ENCODE results near the gene PNKD. TPM values are rescaled to one million over a fixed set of nuclear protein-coding genes. Genes with fewer than 3 reads are reported as not detected.

Gene PNKD, protein sequence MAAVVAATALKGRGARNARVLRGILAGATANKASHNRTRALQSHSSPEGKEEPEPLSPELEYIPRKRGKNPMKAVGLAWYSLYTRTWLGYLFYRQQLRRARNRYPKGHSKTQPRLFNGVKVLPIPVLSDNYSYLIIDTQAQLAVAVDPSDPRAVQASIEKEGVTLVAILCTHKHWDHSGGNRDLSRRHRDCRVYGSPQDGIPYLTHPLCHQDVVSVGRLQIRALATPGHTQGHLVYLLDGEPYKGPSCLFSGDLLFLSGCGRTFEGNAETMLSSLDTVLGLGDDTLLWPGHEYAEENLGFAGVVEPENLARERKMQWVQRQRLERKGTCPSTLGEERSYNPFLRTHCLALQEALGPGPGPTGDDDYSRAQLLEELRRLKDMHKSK
- total RNA-seq (2021; fragmentation: NEBNext Ultra II Directional; extraction: Animal tissue kit (Norgen Biotek cat#: 25700)), result 43.9 and 44.4 TPM in 2 replicates
- 65.4 and 83.4 TPM in 2 replicates for polyA plus RNA-seq (2011; rRNA removed)
- polyA plus RNA-seq (2011; cell fraction: cytosol; rRNA removed), result 61.9 TPM
- polyA plus RNA-seq (2011; cell fraction: nucleus; rRNA removed), result 67.0 TPM
- 53.5 to 61.6 TPM (median 57.9 TPM) in 4 replicates for polyA plus RNA-seq (2012, experiment 1 of 2)
- polyA plus RNA-seq (2012, experiment 2 of 2), result 48.8 TPM
- polyA plus RNA-seq (2013, experiment 1 of 2), result 55.6 TPM
- polyA plus RNA-seq (2013, experiment 2 of 2), result 58.0 TPM
- 15.9 and 16.8 TPM in 2 replicates for polyA minus RNA-seq (2011; rRNA and poly(A)+ RNA removed)
- 5.7 TPM for polyA minus RNA-seq (2011; cell fraction: cytosol; rRNA and poly(A)+ RNA removed)
- polyA minus RNA-seq (2011; cell fraction: nucleus; rRNA and poly(A)+ RNA removed), result 13.5 TPM
- long read RNA-seq, experiment 1, transcript PNKD-201 (3 exons, 758 nt), result major isoform, 29 of 41 reads
- long read RNA-seq, experiment 1, partial matches to known transcripts, result 3 of 41 reads
- long read RNA-seq, experiment 1, other reads (novel, unspliced or antisense), result 4 of 41 reads
- long read RNA-seq, experiment 2, transcript PNKD-201 (3 exons, 758 nt), result major isoform, 64 of 71 reads
- long read RNA-seq, experiment 2, partial matches to known transcripts, result 1 of 71 reads
- long read RNA-seq, experiment 2, other reads (novel, unspliced or antisense), result 5 of 71 reads

DNA sequence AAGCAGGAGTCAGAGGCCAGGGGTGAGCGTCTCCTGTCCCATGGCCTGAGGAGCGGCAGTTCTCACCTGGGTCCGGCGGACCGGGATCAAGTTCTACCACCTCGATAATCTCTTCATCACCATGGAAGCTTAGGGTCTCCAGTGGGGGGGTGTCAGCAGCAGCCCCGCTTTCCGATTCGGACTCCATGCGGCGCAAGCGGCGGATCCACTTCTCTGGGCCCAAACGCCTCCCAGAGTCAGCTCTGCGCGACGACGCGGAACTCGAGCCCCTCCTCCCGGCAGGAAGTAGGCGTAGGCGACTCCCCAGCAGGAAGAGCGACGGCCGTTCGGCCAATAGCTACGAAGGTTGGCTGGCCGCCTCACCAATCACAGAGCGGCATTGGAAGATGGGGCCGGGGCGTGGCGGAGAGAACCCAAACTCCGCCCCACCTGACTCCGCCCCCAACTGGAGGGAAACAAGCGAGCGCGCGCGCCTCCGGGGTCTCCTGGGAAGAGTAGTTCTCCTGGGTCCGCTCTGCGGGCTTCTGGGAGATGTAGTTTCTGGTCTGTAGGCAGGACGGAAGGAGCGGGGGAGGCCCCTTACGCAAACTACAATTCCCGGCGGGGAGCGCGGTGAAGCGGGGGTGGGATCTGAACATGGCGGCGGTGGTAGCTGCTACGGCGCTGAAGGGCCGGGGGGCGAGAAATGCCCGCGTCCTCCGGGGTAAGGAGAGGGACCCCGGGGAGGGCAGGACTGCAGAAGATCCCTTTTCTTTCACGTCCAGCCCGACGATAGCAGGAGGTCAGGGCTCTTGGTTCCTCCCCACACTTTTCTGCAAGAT is at the start of gene PNKD, which contains the start of gene AAMP:
PNKD (plus strand) TSS at position 620 of the 821 bp plus-strand sequence; CDS start at position 637, 17 bp downstream.
AAMP (minus strand) TSS at position 238 of the 821 bp plus-strand sequence; CDS start at position 187, 51 bp downstream.
- H2BK15ac ChIP-seq (ENCODE audit: low read length), result peak within 1 kb of the TSS; percentile 61
- H3K27ac ChIP-seq (ENCODE audit: low read depth, low read length), result peak within 1 kb of the TSS; percentile 28; the same call in 1 of the 2 replicates
- no peak within 1 kb of the TSS for H3K14ac ChIP-seq (ENCODE audit: insufficient read length)
- no peaks in the 10 kb centered on the region for H3K27me3 ChIP-seq (replicated peaks in 1 of 4; ENCODE audit: control insufficient read depth in 3 of 4, extremely low read depth in 1 of 4, insufficient read depth in 3 of 4, low read length in 3 of 4)
- ChIA-PET CTCF (ENCODE audit: partially characterized antibody) (interaction anchor here (0.7 to 8.2 kb wide), 11 partner anchors 10 to 161 kb away, joined by 3 to 131 read pairs (median 24); partner anchors contain the start of genes CATIP, GPBAR1 and TMBIM1), POLR2A (ENCODE audit: partially characterized antibody) (interaction anchor here (0.7 to 2.8 kb wide), 13 partner anchors 10 to 192 kb away, joined by 3 to 29 read pairs (median 5); partner anchors contain the start of gene GPBAR1)
- peak; percentile 97 to 100 for DNase-seq (ENCODE audit: low read depth in 1 of 2, low spot score in 2 of 2)
- H3K79me2 ChIP-seq (ENCODE audit: control insufficient read depth in 1 of 2, insufficient read depth in 2 of 2, low read length in 2 of 2), result peaks cover 0 to 10% of the 10 kb centered on the region in 2 experiments; a peak in 2 of 4 replicates
- peak within 1 kb of the TSS; percentile 89 to 95 (median 92) for H3K4me3 ChIP-seq (ENCODE audit: extremely low read depth in 1 of 4, insufficient read depth in 2 of 4, low read depth in 3 of 4, low read length in 4 of 4)
- peak within 1 kb of the TSS; percentile 35 to 88 (median 70) for H3K9ac ChIP-seq (replicated peaks in 1 of 4; ENCODE audit: extremely low read depth in 1 of 4, low read depth in 3 of 4, low read length in 3 of 4)
- H3K9me3 ChIP-seq (ENCODE audit: insufficient read depth in 2 of 2, low read depth in 1 of 2, low read length in 1 of 2), result no peaks in the 10 kb centered on the region
- H3K56ac ChIP-seq (replicated peaks; ENCODE audit: insufficient read length, low read depth, low read length), result peak within 1 kb of the TSS; percentile 52
- peak within 1 kb of the TSS; percentile 73; the same call in 1 of the 2 replicates for H4K8ac ChIP-seq (ENCODE audit: extremely low read depth, insufficient read depth, low read length)
- 1% methylated on average over 39 of the region's 64 CpGs; no CpG with 5 or more reads in 1 of the 2 experiments for WGBS, 2 experiments (ENCODE audit: extremely low coverage in 1 of 2, insufficient coverage in 1 of 2, insufficient read length in 1 of 2, insufficient replicate concordance in 2 of 2, low coverage in 1 of 2, low lambda C conversion rate in 2 of 2, missing lambda C conversion rate in 1 of 2)
- H3K23me2 ChIP-seq (ENCODE audit: low read depth, low read length), result peaks cover 10% of the 10 kb centered on the region
- peaks cover 0 to 7% (median 4%) of the 10 kb centered on the region in 4 experiments; a peak in 4 of 7 replicates for H3K4me1 ChIP-seq (replicated peaks in 1 of 4; ENCODE audit: control insufficient read depth in 3 of 4, insufficient read depth in 4 of 4, low read length in 3 of 4)
- peak within 1 kb of the TSS; percentile 27; the same call in 1 of the 2 replicates for H2BK12ac ChIP-seq (ENCODE audit: low read depth, low read length)
- H3K23ac ChIP-seq (ENCODE audit: insufficient read length), result no peak within 1 kb of the TSS
- H4K91ac ChIP-seq (replicated peaks; ENCODE audit: insufficient read length, low read length), result peak within 1 kb of the TSS; percentile 22
- H2AK5ac ChIP-seq (ENCODE audit: low read depth, low read length), result no peak within 1 kb of the TSS
- no peak within 1 kb of the TSS for H2BK20ac ChIP-seq (ENCODE audit: low read length)
- no peak within 1 kb of the TSS for H4K5ac ChIP-seq (ENCODE audit: insufficient read length, low read depth, low read length)
- H3K4ac ChIP-seq (replicated peaks; ENCODE audit: insufficient read length, low read depth, low read length), result no peak within 1 kb of the TSS
- peaks cover 8% of the 10 kb centered on the region; the same call in 1 of the 2 replicates for H3K79me1 ChIP-seq (ENCODE audit: low read depth, low read length)
- peak within 1 kb of the TSS; percentile 69 for H2BK5ac ChIP-seq (ENCODE audit: low read depth, low read length)
- peaks cover 12 to 40% (median 21%) of the 10 kb centered on the region in 4 experiments; a peak in 7 of 8 replicates for H3K36me3 ChIP-seq (ENCODE audit: control insufficient read depth in 2 of 4, insufficient read depth in 4 of 4, low read length in 3 of 4)
- no peak within 1 kb of the TSS for H2BK120ac ChIP-seq (replicated peaks; ENCODE audit: low read depth, low read length)
- H4K20me1 ChIP-seq (replicated peaks in 1 of 2; ENCODE audit: control insufficient read depth in 1 of 2, insufficient read depth in 2 of 2, low read length in 2 of 2), result peaks cover 0 to 7% of the 10 kb centered on the region in 2 experiments
- peak within 1 kb of the TSS; percentile 48; the same call in 1 of the 2 replicates for H2AFZ ChIP-seq (ENCODE audit: low read length)
- peak within 1 kb of the TSS; percentile 84 to 95 for H3K4me2 ChIP-seq (ENCODE audit: insufficient read depth in 1 of 2, low read depth in 2 of 2, low read length in 2 of 2)
- peak; percentile 42 for FAIRE-seq
- peak within 1 kb of the TSS; percentile 87 for H3K18ac ChIP-seq (ENCODE audit: extremely low read depth, low read length)
- TF ChIP-seq HDAC2 (IDR thresholded peaks at IDR 0.05; ENCODE audit: borderline replicate concordance in 1 of 2, low read depth in 2 of 2, low read length in 2 of 2) (peak in 1 of 2 experiments; percentile 13; a peak in 1 of 4 replicates), EP300 (IDR thresholded peaks at IDR 0.05; ENCODE audit: borderline replicate concordance in 1 of 2, low read depth in 2 of 2, low read length in 2 of 2) (no peak), FOSL1 (IDR thresholded peaks at IDR 0.05; ENCODE audit: insufficient read depth, low read depth, low read length) (peak; percentile 49; the same call in 1 of the 2 replicates), SP4 (IDR thresholded peaks at IDR 0.05; ENCODE audit: low read length) (peak; percentile 86), SP2 (IDR thresholded peaks at IDR 0.05; ENCODE audit: low read length) (peak; percentile 83)
